ENCODE measurements around the gene RGS19.
A peak's percentile ranks its signal among the peaks of the same experiment; 100 is the strongest.

RGS19 gene

GRCh38 chr20:64076061-64076997 lies 3.0 kb downstream of the RGS19 start:
- DNase-seq, result no peak

- DNase-seq, result no peak
Observed at GRCh38 chr20:64075556-64075955, 3.8 kb downstream of the RGS19 start.

- no peak for DNase-seq
Observed at GRCh38 chr20:64074963-64075362, 4.4 kb downstream of the RGS19 start.

- no peak for DNase-seq
Observed at GRCh38 chr20:64074184-64074789, 5.0 kb downstream of the RGS19 start.

- no peak for DNase-seq
Observed at GRCh38 chr20:64073476-64074183, 5.7 kb downstream of the RGS19 start.

GRCh38 chr20:64072498-64073063 lies 6.7 kb downstream of the RGS19 start:
- DNase-seq, result no peak

GRCh38 chr20:64071341-64072332 lies 7.7 kb downstream of the RGS19 start:
- DNase-seq, result no peak

- no peak for DNase-seq
Observed at GRCh38 chr20:64070244-64070993, 8.9 kb downstream of the RGS19 start.

- no peak for DNase-seq
Observed at GRCh38 chr20:64069614-64070243, 9.6 kb downstream of the RGS19 start.

GRCh38 chr20:64069209-64069613 lies 10.1 kb downstream of the RGS19 start:
- no peak for DNase-seq

- DNase-seq, result peak; percentile 82
Observed at GRCh38 chr20:64068386-64069208, 10.7 kb downstream of the RGS19 start.

- no peak for DNase-seq
Observed at GRCh38 chr20:64067733-64068307, 11.5 kb downstream of the RGS19 start.

- no peak for DNase-seq
Observed at GRCh38 chr20:64067005-64067632, 12.2 kb downstream of the RGS19 start.

GRCh38 chr20:64065974-64066343 lies 13.4 kb downstream of the RGS19 start:
- DNase-seq, result no peak

- no peak for DNase-seq
Observed at GRCh38 chr20:64065062-64065973, 14.0 kb downstream of the RGS19 start.

- DNase-seq, result no peak
Observed at GRCh38 chr20:64064145-64064698, 15.1 kb downstream of the RGS19 start.

GRCh38 chr20:64063389-64064144 lies 15.8 kb downstream of the RGS19 start:
- no peak for DNase-seq

Measured in hematopoietic multipotent progenitor cell treated with erythropoietin and hydrocortisone succinate and interleukin-3 and kit ligand, for 8 days (in vitro differentiated cells).